LNCAP (cell line): ENCODE measurements around the gene COL21A1.

Experiments
- CTCF ChIP-seq: fragments of 450-650 bp; IDR thresholded peaks from 2 replicates; pipeline ENCODE4 v1.5.1; 2017; ENCODE audit warnings: mild to moderate bottlenecking

Gene COL21A1

GRCh38 chr6:56155634-56156141 is 91.7 kb downstream of the COL21A1 start:
- TF ChIP-seq CTCF = no peak

- TF ChIP-seq CTCF = no peak
Observed at GRCh38 chr6:56154076-56154475, 93.3 kb downstream of the COL21A1 start.

GRCh38 chr6:56152611-56153010 is 94.8 kb downstream of the COL21A1 start:
- TF ChIP-seq CTCF = no peak

- TF ChIP-seq CTCF = no peak
Observed at GRCh38 chr6:56151609-56152224, 95.7 kb downstream of the COL21A1 start.

GRCh38 chr6:56148488-56149186 is 98.7 kb downstream of the COL21A1 start:
- no peak for TF ChIP-seq CTCF

- TF ChIP-seq CTCF = no peak
Observed at GRCh38 chr6:56147766-56148165, 99.6 kb downstream of the COL21A1 start.

- no peak for TF ChIP-seq CTCF
Observed at GRCh38 chr6:56146086-56146485, 101.3 kb downstream of the COL21A1 start.
